Epidermal melanocyte (primary cell): ENCODE measurements around the gene CRYGC.
"Not testable (repeated sequence)": the region's sequence is repeated elsewhere in the genome, so short reads cannot be mapped to it uniquely, and the experiment has no call there.

ENCODE experiments used
- DNase-seq: peaks from one replicate; pipeline ENCODE4 v3.0.0; 2011; ENCODE audit warnings: low spot score; ENCODE audit not compliant: insufficient read length

The CRYGC gene

DNA sequence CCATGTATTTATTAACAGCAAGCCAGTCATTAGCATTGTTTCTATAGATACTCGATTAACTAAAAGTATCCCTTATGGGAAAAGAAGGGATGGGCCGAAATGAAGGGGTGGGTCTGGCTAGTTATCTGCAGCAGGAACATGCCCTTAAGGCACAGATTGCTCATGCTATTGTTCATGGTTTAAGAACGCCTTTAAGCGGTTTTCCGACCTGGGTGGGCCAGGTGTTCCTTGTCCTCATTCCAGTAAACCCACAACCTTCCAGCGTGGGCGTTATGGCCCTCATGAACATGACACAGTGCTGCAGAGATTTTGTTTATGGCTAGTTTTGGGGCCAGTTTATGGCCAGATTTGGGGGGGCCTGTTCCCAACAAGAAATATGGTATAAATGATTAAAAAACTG is 8.7 kb upstream of the CRYGC start:
- DNase-seq, result not testable (repeated sequence)

DNA sequence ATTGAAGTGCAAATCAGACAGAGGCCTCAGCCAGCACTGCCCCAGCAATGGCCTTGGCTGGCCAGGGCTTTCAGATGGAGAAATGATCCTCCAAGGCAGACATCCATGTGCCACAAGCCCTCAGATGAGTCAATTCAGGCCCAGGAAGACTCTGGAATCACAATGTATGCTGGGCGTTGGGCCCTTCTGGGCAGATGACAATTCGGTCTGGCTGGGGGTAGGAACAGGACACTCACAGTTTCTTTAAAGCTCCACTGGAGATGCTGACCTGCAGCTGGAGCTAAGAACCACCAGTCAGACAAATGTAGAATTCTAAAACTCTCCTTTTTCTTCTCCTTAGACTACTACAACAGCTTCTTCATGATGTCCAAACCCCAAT is 7.1 kb upstream of the CRYGC start:
- no peak for DNase-seq

DNA sequence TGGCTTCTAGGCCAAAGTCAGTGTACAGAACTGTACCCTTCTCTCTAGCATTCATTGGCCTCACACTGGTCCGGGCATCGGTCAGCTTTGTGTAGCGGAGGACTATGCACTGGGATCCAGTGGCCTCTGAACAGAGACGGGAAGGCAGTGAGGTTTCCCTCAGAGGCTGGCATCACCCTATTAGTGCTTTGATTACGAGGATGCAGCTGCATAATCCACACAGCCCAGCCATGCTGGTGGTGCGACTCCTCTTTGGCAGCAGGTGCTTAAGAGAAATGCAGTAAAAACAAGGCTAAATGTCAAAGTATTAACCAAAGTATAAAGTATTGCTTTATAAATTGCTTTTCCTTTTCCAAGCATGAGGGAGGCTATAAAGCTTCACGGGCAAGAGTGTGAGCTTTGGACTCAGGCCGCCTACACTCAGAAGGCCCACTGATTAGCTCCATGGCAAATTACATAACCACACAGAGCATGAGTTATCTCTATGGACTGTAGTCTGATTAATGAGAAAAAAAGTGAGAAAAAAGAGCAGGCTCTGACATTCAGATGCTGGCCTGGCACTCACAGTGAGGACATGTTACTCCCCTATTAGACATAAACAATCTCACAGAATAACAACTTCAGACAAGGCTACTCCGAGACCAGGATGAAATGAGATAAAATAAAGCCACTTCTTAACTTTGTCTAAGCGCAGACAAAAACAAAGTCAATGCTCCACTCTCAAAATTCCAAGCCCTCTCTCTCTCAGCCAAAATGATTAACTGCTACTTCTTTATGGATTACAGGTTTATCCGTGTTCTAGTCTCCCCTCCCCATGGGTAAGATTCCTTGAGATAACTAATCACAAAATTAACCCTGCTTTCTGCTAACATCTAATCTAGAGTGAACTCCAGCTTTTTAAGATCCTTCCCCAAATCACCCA is 6.4 kb upstream of the CRYGC start:
- no peak for DNase-seq

DNA sequence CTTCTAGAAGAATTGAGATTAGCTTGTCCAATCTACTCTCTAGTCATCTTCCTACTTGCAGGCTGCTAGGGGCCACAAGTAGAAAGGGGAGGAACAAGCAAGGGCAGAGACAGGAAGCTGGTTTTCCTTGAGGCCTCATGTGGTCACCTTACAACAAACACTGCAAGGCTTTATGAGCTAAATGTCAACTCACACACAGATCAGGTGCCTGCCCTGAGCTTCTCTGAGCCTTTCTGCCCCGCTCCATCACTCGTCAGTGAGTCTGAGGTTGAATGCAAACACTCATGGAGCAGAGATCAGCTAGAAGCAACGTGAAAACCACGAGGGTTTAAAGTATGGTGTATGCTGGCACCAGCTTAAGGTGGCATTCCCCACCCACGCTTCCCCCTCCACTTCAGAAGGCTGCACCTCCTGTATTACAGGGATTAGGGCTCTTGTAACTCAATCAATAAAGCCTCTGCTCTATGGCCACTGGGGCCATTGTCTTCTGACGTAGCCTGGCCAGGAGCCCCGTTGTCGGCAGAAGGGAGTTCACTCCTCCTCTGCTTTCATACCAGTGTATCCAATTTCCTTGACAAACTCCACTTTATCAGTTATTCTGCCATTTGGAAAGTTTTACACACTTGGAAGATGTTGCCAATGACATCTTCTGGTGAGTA is 5.4 kb upstream of the CRYGC start:
- no peak for DNase-seq

DNA sequence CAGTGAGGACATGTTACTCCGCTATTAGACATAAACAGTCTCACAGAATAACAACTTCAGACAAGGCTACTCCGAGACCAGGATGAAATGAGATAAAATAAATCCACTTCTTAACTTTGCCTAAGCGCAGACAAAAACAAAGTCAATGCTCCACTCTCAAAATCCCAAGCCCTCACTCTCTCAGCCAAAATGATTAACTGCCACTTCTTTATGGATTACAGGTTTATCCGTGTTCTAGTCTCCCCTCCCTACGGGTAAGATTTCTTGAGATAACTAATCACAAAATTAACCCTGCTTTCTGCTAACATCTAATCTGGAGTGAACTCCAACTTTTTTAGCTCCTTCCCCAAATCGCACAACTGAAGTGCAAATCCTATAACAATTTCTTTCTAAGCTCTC is 1.1 kb upstream of the CRYGC start:
- no peak for DNase-seq

DNA sequence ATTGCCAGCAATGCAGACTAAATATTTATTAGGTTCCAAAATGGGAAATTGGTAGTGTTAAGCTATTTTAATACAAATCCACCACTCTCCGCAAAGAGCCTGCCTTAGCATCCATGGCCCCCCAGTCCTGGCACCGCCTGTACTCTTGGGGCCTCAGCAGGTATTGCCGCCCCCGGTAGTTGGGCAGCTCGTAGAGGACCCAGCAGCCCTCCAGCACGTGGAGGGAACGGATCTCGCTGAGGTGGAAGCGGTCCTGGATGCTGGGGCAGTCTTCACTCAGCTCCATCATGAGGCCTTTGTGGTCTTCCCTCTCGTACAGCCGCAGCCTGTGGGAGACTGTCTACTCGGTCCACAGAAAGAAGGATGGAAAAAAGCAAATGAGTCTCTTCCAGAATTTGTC is 1.5 kb downstream of the CRYGC start:
- DNase-seq, result no peak

DNA sequence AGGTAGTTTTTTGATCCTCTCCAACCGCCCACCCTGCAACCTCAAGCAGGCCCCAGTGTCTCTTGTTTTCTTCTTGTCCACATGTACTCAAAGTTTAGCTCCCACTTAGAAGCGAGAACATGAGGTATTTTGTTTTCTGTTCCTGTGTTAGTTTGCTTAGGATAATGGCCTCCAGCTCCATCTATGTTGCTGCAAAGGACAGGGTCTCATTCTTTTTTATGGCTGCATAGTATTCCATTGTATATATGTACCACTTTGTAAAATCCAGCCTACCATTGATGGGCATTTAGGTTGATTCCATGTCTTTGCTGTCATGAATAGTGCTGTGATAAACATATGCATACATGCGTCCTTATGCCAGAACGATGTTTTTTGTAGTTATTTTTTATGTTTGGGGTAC is 2.5 kb downstream of the CRYGC start:
- DNase-seq, result no peak

DNA sequence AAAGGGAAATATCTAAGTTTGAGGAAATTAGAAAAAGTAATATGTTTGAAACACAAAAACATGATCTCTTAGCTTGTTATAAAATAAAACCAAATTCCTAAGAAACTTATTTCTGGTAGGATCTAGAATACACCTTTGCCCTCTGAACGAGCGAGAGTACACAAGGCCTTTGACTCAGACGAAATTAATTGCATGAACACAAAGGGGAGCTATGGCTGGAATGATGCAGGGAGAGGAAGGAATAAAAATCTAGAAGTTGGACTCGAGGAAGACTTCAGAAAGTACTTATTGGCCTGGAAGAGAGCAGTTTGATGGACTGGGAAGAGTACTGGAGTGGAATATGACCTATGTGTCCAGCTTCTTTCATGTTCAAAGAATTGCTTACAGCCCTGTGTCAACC is 4.4 kb downstream of the CRYGC start:
- no peak for DNase-seq

DNA sequence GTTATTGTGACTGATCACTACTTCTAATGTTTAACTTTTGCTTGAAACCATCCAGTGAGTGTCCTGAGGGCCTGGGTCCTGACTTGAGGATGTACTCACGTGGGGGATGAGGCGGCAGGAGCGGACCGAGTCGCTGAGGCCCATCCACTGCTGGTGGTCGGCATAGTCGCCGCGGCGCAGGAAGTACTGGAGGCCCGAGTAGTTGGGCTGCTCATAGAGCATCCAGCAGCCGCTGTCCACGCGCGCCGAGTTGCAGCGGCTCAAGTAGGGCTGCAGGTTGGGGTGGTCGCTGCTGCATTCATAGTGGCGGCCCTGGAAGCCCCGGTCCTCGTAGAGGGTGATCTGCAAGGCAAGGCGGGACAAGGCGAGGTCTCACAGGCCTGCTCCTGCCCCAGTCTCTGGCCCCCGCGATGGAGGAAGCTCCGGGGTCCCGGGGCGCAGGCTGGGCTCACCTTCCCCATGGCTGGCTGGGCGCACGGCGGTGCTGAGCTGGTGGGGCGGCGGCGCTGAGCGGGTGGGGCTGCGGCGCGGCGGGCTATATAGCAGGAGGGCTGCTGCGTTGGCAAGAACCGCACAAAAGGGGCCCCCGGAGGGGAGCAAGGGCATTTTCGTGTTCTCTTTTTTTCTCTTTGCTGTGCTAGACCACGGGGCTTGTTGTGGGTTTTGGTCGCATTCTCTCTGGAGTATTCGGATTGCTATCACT is 5.5 kb downstream of the CRYGC start, which contains the start of gene CRYGD:
Gene CRYGD (minus strand): TSS at position 512 of the 703 bp plus-strand sequence. CDS start 51 bp downstream, at position 461.
- not testable (repeated sequence) for DNase-seq

DNA sequence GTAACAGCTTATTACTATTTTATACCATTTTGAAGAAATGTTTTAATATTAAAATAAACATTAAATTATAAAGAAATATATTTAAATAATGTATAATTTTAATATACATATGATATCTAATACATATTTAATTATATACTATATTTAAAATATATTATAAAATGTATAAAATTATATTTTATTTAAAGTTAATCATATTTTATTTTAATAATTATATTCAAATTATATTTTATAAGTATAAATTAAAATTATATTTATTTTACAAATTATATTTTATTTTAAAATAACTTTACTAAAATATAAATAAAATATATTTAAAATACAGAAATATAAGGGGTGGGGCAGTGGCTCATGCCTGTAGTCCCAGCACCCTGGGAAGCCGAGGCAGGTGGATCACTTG is 7.4 kb downstream of the CRYGC start:
- no peak for DNase-seq

DNA sequence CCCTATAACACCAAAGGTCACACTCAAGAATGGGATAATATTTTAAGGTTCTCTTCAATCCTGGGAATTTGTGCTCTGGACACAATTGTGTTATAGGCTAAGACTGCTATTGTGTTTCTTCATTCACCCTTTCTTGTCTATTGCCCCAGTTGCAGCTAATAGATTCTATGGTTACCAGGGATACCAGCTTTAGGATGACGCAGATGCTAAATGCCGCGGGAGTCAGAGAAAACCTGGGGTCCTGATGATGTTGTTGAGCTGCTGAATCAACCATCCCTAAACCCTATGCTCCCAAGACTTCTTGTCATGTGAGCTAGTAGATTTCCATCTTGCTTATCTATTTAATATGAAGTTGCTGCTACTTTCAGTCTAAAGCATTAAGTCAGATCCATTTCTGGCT is 10.7 kb downstream of the CRYGC start:
- DNase-seq, result no peak

DNA sequence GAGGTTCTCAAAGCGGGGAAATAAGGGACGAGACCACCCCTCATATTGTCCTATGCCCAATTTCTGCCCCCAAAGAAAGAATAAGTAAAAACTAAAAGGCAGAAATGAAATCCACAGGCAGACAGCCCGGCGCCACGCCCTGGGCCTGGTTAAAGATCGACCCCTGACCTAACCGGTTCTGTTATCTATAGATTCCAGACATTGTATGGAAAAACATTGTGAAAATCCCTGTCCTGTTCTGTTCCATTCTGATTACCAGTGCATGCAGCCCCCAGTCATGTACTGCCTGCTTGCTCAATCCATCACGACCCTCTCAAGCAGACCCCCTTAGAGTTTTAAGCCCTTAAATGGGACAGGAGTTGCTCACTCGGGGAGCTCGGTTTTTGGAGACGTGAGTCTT is 12.2 kb downstream of the CRYGC start:
- not testable (repeated sequence) for DNase-seq

DNA sequence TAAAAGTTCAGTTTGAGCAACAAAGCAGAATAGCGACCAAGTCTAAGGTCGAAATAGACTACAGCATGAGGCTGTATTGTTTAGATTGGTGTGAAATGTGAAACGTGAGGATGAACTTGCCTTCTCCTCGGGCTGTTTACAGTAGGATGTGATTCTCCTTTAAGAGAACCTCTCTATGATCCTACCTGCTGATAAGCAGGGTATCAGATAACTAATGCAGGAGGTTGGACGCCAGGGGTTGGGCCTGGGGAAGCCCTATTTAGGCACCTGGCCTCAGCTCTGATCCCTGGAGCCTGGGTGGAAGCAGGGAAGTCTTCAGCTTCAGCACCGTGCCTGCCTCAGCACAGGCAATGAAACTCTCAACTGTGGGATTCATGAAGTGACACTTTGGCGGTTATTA is 16.7 kb downstream of the CRYGC start:
- no peak for DNase-seq

DNA sequence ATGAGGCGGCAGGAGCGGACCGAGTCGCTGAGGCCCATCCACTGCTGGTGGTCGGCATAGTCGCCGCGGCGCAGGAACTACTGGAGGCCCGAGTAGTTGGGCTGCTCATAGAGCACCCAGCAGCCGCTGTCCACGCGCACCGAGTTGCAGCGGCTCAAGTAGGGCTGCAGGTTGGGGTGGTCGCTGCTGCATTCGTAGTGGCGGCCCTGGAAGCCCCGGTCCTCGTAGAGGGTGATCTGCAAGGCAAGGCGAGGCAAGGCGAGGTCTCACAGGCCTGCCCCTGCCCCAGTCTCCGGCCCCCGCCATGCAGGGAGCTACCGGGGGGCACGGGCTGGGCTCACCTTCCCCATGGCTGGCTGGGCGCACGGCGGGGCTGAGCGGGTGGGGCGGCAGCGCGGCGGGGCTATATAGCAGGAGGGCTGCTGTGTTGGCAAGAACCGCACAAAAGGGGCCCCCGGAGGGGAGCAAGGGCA is 17.3 kb downstream of the CRYGC start:
- not testable (repeated sequence) for DNase-seq

DNA sequence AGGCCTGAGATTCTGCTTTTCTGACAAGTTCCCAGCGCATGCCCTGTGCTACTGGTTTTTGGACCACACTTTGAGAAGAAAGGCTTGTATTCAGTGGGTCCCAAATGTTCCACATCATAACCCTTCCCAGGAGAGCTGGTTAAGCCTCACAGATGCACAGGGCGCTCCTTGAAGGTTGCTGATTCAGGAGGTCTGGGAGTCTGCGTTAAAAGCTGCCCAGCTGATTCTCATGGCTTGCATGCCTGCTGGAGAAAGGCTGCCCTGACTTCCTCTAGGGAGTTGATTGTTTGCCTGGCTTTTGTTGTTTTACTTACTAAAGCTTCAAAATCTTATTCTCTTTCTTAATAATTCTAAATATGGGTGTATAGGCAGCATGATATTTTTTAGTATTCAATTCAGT is 26.0 kb downstream of the CRYGC start:
- DNase-seq, result no peak

DNA sequence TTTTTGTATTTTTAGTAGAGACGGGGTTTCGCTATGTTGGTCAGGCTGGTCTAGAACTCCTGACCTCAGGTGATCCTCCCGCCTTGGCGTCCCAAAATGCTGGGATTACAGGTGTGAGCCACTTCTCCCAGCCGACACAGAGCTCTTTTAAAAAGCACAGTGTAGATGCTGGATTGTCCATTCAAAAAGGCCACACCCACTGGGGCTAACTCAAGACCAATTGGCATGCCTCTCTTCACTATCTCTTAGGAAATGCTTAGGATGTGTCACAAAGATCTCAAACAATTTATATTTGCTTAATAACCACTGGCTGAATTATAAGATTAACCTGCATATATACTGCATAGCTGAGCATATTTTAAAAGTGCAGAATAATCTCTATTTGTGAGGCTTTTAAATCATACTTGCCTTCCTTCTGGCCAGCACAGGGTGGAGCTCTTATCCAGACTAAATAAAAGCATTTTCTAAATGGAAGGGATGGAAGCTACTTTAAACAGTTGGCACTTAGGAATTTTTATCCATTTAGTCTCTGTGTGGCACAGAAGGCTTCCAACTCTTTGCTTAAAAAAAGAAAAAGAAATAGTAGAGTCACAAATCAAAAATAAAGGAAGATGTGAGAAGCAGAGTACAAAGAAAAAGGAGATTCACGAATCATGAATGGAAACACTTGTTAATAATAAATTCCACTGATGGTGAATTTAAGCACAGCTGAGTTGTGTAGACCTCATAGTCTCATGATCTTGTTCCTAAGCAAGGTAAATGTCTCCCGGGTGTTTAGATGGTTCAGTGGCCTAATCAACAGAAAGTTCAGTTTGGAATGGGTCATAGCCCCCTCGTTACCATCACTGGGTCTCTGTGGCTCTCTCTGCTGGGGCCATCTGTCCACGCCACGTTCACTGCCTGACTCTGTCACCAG is 27.7 kb downstream of the CRYGC start:
- no peak for DNase-seq

DNA sequence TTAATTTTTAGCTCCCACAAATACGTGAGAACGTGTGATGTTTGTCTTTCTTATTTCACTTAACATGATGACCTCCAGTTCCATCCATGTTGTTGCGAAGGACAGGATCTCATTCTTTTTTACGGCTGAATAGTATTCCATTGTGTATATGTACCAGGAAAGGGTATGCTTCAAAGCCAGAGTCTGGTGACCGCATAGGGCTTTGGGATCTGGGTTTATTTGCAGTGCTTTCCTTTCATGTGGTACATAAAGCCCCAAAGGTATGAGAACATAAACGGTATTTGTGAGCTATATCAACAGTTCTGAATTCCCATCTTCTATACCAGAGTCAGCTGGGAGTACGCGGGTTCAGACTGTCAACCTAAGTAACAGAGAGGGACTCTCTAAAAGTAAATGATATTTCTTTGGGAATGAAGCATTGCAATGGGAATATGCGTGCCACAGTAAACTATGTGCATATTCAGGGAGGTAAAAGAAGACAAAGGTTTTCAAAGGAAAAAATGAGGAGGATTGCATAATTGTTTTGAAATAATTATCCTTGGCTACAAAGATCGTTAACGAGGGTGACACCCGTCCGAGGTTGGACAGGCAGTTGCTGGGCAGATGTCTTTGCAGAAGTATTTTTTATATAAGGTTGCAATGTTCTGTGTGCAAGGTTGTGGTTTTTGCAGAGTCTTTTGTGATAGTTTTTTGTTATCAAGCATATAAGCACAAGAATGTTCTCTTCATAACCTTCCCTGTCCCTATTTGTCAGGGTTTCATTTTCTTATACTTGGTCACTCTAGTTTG is 29.8 kb downstream of the CRYGC start:
- no peak for DNase-seq

DNA sequence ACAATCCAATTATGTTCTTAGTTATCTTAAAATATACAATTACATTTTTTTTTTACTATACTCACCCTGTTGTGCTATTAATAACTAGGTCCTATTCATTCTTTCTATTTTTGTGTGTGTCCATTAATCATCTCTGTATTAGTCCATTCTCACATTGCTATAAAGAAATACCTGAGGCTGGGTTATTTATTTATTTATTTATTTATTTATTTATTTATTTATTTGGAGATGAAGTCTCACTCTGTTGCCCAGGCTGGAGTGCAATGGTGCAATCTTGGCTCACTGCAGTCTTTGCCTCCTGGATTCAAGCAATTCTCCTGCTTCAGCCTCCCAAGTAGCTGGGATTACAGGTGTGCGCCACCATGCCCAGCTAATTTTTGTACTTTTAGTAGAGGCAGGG is 30.9 kb downstream of the CRYGC start:
- DNase-seq, result not testable (repeated sequence)

DNA sequence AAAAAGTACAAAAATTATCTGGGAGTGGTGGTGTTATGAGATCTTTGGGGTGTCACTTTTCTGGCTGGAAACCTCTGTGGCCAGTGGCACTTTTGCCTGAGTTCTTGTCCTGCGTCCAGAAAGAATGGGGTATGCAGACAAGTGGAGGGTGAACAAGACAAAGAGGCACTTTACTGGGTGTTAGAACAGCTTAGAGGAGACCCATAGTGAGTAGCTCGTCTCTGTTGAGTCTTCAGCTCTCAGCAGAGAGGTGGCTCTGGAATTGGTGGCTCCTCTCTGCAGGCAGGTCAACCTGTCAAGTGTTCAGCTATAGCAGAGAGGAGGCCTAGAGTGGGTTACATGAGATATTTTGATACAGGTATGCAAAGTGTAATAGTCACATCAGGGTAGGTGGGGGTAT is 31.4 kb downstream of the CRYGC start:
- DNase-seq, result no peak

DNA sequence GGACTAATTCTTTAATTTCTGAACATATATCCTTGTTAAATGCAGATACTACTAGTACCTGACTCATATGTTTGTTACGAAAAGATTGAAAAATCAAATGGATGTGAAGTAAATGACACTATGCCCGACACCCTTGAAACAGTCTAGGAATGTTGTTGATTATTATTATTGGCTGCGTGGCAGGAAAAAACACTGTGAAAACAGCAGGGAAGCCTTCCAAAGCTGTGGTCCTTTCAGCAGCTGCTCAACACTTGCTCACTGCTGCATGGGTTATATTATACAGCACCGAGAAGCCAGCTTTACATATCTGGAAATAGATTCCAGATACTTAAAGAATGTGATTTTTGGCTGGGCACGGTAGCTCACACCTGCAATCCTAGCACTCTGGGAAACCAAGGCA is 31.8 kb downstream of the CRYGC start:
- no peak for DNase-seq
